Thymus (tissue), 11 donors: ENCODE data around the gene ADAMTSL5. TPM values are rescaled to one million over a fixed set of nuclear protein-coding genes. Genes with fewer than 3 reads are reported as not detected.

Experiments used
- DNase-seq, 9 donors: peaks; one replicate each; pipeline ENCODE4 v3.0.0-alpha.2; 2013; ENCODE audit warnings: low spot score in 9 of 9, low read depth in 6 of 9, missing footprints in 1 of 9
- H3K27ac ChIP-seq, 2 donors: one replicate each; pipeline ENCODE4 v1.5.1; 2013; ENCODE audit warnings: control low read depth in 1 of 2, low read depth in 1 of 2, low read length in 1 of 2, mild to moderate bottlenecking in 1 of 2, moderate library complexity in 1 of 2
- H3K27me3 ChIP-seq, 2 donors: one replicate each; pipeline ENCODE4 v1.5.1; 2013; ENCODE audit warnings: low read length in 1 of 2; ENCODE audit not compliant: control insufficient read depth in 2 of 2, insufficient read depth in 1 of 2
- H3K36me3 ChIP-seq, 2 donors: one replicate each; pipeline ENCODE4 v1.5.1; 2013; ENCODE audit warnings: low read length in 1 of 2, mild to moderate bottlenecking in 1 of 2, moderate library complexity in 1 of 2; ENCODE audit not compliant: control insufficient read depth in 2 of 2, insufficient read depth in 2 of 2
- H3K4me1 ChIP-seq, 2 donors: one replicate each; pipeline ENCODE4 v1.5.1; 2013; ENCODE audit warnings: low read length in 2 of 2; ENCODE audit not compliant: control insufficient read depth in 2 of 2, insufficient read depth in 2 of 2
- H3K4me3 ChIP-seq, 2 donors: one replicate each; pipeline ENCODE4 v1.5.1; 2013; ENCODE audit warnings: low read length in 2 of 2, control low read depth in 1 of 2, mild to moderate bottlenecking in 1 of 2
- H3K9me3 ChIP-seq, 2 donors: one replicate each; pipeline ENCODE4 v1.5.1; 2013; ENCODE audit warnings: low read length in 1 of 2, mild to moderate bottlenecking in 1 of 2; ENCODE audit not compliant: control insufficient read depth in 2 of 2, insufficient read depth in 1 of 2
- WGBS: extraction: QIAGEN DNeasy Blood & Tissue Kit; methylation state at CpG from one replicate; pipeline ENCODE4 v1.1.7; 2013; 5-methylcytosine and 5-hydroxymethylcytosine counted together
- polyA plus RNA-seq: library from polyadenylated mRNA; stranded (reverse); fragments of 200-250 nt; gene quantifications from one replicate; pipeline ENCODE4 v1.2.3, GENCODE V29; 2013
- total RNA-seq: library from RNA; stranded (reverse); fragments of 120-200 nt; gene quantifications from one replicate; pipeline ENCODE4 v1.2.4, GENCODE V29; 2013
- donor health status: healthy.

ADAMTSL5 gene
- total and polyA plus RNA-seq, 2 donors, result 0.05 to 0.21 TPM

DNA sequence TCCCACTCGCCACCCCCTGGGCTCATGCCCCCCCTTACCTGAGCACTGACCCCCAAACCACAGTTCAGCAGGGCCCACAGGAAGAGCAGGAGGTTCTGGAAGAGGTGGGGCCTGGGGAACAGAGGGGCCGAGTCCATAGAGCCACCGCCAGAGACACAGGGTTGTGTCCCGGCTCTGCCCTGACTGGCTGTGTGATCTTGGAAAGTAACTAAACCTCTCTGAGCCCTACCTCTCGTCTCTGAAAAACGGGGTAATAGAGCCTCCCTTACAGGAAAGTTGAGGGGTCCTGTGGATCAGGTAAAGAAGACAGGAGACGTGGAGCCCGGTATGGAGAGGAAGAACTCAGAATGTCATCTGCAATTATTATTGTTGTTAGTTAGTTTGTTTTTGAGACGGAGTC lies 2.0 kb downstream of the ADAMTSL5 start:
- DNase-seq, result no peak
- Histone ChIP-seq H3K9me3 (peaks cover 1 to 29% of the 10 kb centered on the region in 2 donors), H3K27me3 (peaks cover 54 to 89% of the 10 kb centered on the region in 2 donors), H3K27ac (no peak overlapping the region), H3K4me3 (no peak overlapping the region), H3K4me1 (peaks cover 3 to 14% of the 10 kb centered on the region in 2 donors), H3K36me3 (no peaks in the 10 kb centered on the region)
- 51% methylated on average over 9 of the region's 9 CpGs for WGBS

DNA sequence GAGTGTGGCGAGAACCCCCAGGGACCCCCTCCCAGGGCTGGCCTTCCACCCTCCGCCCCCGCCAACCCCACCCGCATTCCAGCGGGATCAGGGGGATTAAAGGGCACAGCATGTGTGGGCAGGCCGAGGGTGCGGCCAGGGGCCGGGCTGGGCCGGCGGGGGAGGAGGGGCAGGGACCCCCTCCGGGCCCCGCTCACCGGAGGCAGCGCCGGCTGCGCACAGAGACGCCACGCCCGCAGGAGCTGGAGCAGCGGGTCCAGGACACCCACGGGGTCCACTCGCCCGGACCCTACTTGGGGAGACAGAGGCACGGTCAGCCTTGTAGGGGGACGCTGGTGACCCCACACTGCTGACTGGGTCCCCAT lies 2.4 kb downstream of the ADAMTSL5 start:
- Histone ChIP-seq H3K4me3 (no peak overlapping the region), H3K27me3 (peaks cover 53 to 90% of the 10 kb centered on the region in 2 donors), H3K9me3 (peaks cover 1 to 32% of the 10 kb centered on the region in 2 donors), H3K27ac (no peak overlapping the region), H3K4me1 (peaks cover 3 to 14% of the 10 kb centered on the region in 2 donors), H3K36me3 (no peaks in the 10 kb centered on the region)
- 58% methylated on average over 25 of the region's 25 CpGs for WGBS
- no peak for DNase-seq

DNA sequence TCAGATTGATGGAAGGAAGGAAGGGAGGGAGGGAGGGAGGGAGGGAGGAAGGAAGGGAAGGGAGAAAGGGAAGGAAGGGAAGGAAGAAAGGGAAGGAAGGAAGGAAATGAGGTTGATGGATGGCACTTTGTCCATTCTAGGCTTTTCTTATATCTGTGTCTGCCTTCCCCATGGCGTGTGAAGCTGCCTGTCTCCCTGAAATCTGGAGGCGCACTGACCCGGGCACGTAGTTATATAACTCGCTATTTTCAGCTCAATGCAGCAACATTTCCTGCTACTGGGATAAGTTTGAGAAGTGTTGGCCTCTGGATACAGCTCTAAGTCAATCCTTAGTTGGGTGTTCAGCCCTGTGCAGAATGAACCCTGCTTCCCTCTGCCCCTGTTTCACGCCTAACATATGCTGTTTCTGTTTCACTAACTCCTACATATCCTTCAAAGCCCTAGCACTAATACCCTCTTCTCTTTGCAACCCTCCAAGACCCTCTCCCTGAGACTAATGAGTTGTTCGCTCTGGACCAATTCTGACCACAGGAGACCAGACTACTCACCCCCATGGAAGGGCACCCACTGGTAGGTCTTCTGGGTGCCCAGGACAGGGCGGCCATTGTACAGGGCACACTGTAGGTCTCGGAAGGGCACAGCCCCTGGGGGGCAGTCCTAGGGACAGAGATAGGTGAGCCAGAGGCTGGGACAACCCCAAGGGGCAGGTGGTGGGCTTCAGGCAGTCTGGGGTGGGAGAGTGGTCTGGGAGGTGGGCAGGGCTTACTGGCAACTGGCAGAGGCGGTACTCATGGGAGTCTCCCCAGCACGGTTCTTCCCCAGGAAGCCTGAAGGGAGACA lies 3.0 kb downstream of the ADAMTSL5 start:
- H3K27ac ChIP-seq, result no peak overlapping the region
- H3K4me1 ChIP-seq, result peaks cover 3 to 14% of the 10 kb centered on the region in 2 donors
- H3K27me3 ChIP-seq, result peaks cover 52 to 88% of the 10 kb centered on the region in 2 donors
- WGBS, result 55% methylated on average over 11 of the region's 11 CpGs
- no peak for DNase-seq
- no peak overlapping the region for H3K4me3 ChIP-seq
- peaks cover 1 to 33% of the 10 kb centered on the region in 2 donors for H3K9me3 ChIP-seq
- no peaks in the 10 kb centered on the region for H3K36me3 ChIP-seq

DNA sequence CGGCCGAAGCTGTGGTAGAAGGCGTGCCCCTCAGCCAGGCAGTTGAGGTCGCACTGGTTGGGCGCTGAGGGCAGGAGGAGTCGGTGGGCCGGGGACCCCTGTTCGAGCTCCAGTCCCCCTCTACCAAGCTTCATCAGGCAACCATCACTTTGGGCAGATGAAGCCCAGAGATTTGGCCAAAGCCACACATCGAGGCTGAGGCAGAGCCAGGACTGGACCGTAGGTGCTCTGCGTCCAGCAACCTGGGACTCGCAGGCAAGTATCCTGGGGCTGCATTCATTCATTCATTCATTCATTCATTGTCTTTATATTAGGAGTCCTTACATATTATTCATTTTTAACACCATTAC lies 4.3 kb downstream of the ADAMTSL5 start:
- 42% methylated on average over 12 of the region's 12 CpGs for WGBS

DNA sequence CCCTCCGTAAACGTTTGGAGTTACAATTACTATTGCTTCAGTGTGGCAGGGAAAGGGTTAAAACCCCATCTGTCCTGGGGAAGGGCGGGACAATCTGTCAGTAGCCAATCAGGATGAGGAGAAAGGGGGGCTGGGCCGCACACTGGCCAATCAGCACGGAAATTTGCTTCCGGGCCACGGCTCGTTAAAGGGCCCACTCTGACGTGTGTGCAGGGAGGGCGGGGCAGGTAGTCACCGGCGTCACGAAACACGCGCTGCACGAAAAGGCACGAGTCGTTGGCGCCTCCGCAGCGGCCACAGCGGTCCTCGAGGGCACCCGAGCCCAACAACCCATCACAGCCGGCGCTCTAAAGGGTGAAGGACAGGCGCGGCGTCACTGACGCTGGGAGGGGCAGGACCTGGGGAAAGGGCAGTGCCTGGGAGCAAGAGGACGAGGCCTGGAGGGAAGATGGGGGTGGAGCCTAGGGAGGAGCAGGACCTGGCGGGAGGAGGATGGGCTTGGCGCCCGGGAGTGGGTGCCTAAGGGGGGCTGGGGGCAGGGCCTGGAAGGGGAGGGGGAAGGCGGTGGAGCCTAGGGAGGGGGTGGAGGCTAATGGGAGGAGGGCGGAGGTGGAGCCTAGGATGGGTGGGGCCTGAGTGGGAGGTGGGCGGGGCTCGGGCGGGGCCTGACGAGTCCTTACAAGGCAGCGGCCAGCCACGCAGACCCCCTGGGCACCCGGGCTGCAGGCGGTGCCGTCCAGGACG lies 4.9 kb downstream of the ADAMTSL5 start:
- peak overlapping the region; percentile 44 to 45 for H3K4me3 ChIP-seq
- peaks cover 3 to 33% of the 10 kb centered on the region in 2 donors for H3K9me3 ChIP-seq
- DNase-seq, result peak; percentile 73 to 95 (median 85)
- H3K36me3 ChIP-seq, result no peaks in the 10 kb centered on the region
- peak overlapping the region; percentile 21 to 53 for H3K27ac ChIP-seq
- H3K27me3 ChIP-seq, result peaks cover 52 to 87% of the 10 kb centered on the region in 2 donors
- H3K4me1 ChIP-seq, result peaks cover 3 to 21% of the 10 kb centered on the region in 2 donors
- 3% methylated on average over 46 of the region's 46 CpGs for WGBS

More for the DNA sequence above, 4.3 kb downstream of the ADAMTSL5 start:
- H3K4me3 ChIP-seq, result peak overlapping the region in 1 of 2 donors; percentile 45
- peaks cover 3 to 17% of the 10 kb centered on the region in 2 donors for H3K4me1 ChIP-seq
- no peak overlapping the region for H3K27ac ChIP-seq
- H3K9me3 ChIP-seq, result peaks cover 3 to 33% of the 10 kb centered on the region in 2 donors
- H3K36me3 ChIP-seq, result no peaks in the 10 kb centered on the region
- DNase-seq, result no peak
- peaks cover 54 to 86% of the 10 kb centered on the region in 2 donors for H3K27me3 ChIP-seq

DNA sequence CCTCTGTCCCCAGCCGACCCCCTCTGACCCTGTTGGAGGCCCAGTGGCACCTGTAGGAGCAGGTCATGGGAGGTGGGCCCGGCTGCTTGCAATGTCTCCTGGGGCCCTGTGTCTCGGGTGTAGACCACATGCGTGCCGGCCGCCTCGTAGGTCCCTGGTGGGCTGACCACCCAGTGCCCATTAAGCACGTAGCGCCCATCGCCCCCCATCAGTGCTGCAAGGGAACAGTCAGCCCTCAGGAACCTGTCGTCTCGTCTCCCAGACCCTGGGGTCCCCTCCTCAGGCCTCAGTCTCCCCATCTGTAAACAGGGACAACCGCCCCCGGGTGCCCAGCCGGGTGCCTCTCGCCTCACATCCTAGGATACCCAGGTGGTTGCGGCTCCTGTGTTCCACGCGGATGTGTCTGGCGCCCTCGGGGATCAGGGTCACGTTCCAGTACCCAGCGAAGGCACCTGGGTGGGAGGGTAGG lies 5.6 kb downstream of the ADAMTSL5 start:
- no peak for DNase-seq
- peaks cover 51 to 87% of the 10 kb centered on the region in 2 donors for H3K27me3 ChIP-seq
- H3K27ac ChIP-seq, result no peak overlapping the region
- no peaks in the 10 kb centered on the region for H3K36me3 ChIP-seq
- 78% methylated on average over 23 of the region's 23 CpGs for WGBS
- H3K4me3 ChIP-seq, result no peak overlapping the region
- peaks cover 3 to 27% of the 10 kb centered on the region in 2 donors for H3K9me3 ChIP-seq
- H3K4me1 ChIP-seq, result peaks cover 3 to 18% of the 10 kb centered on the region in 2 donors

DNA sequence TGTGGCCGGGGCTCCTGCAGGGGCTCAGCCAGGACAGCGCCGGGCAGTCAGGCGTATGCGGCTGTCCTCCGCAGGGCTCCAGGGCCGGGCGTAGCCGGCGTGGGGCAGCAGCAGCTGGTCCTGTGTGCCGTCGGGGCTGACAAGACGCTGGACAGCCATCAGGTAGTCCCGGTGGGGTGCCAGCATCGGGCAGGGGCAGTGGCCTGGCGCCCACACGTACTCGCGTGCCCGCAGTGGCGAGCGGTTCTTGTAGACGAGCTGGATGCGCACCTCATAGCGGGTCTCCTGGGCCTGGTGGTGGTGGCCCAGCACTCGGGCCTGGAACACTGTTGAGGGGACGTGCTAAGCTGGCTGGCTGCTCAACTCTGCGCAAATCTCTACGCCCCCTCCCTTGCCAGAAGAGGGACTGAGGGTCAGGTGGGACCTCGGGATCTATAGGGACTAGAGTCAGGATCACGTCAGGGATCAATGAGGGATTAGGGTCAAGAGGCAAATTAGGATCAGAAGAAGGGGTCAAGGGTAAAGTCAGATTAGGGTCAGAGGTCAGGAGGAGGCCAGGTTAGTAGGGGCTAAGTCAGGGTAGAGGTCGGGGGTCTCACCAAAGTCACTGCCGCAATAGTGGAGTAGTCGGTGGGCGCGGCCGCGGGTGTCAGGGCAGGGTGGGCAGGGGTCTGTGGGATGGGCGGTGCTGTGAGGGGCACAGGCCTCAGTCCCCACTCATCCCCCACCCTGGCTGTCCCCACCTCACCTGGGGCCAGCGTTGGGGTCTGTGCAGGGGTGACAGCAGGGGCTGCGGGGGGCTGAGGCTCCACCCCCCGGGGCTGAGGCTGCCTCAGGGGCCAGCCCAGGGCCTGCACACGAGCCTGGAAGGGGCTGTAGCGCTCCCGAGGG lies 6.6 kb downstream of the ADAMTSL5 start:
- Histone ChIP-seq H3K36me3 (no peaks in the 10 kb centered on the region), H3K27me3 (peaks cover 42 to 87% of the 10 kb centered on the region in 2 donors), H3K4me3 (no peak overlapping the region), H3K4me1 (peaks cover 3 to 18% of the 10 kb centered on the region in 2 donors), H3K9me3 (peaks cover 3 to 25% of the 10 kb centered on the region in 2 donors), H3K27ac (no peak overlapping the region)
- WGBS, result 94% methylated on average over 45 of the region's 45 CpGs
- no peak for DNase-seq

DNA sequence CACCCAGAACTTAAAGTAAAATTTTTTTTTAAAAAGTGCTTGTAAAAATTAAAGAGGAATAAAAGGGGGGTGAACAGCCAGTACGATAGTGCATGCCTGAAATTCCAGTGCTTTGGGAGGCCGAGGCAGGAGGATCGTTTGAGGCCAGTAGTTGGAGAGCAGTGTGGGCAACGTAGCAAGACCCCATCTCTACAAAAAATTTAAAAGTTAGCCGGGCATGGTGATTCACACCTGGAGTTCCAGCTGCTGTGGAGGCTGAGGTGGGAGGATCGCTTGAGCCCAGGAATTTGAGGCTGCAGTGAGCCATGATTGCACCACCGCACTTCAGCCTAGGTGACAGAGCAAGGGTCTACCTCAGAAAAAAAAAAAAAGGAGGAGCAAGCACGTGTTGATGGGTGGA lies 7.8 kb downstream of the ADAMTSL5 start:
- H3K36me3 ChIP-seq, result no peaks in the 10 kb centered on the region
- WGBS, result 79% methylated on average over 8 of the region's 8 CpGs
- peaks cover 31 to 79% of the 10 kb centered on the region in 2 donors for H3K27me3 ChIP-seq
- peaks cover 3 to 29% of the 10 kb centered on the region in 2 donors for H3K9me3 ChIP-seq
- H3K4me3 ChIP-seq, result no peak overlapping the region
- no peak overlapping the region for H3K27ac ChIP-seq
- peaks cover 3 to 18% of the 10 kb centered on the region in 2 donors for H3K4me1 ChIP-seq
- no peak for DNase-seq
